Stimulated activated CD8-positive, alpha-beta memory T cell treated with anti-CD3 and anti-CD28 coated beads, Interleukin-15, amount 100 ng/mL, for 24 hours (primary cell): Measurements from ENCODE around the gene PACS1.
A peak's percentile ranks its signal among the peaks of the same experiment; 100 is the strongest.

Experiments used
- DNase-seq: peaks from one replicate; pipeline ENCODE4 v3.0.0-alpha.2; 2020; ENCODE audit warnings: low read depth

The PACS1 gene

DNA sequence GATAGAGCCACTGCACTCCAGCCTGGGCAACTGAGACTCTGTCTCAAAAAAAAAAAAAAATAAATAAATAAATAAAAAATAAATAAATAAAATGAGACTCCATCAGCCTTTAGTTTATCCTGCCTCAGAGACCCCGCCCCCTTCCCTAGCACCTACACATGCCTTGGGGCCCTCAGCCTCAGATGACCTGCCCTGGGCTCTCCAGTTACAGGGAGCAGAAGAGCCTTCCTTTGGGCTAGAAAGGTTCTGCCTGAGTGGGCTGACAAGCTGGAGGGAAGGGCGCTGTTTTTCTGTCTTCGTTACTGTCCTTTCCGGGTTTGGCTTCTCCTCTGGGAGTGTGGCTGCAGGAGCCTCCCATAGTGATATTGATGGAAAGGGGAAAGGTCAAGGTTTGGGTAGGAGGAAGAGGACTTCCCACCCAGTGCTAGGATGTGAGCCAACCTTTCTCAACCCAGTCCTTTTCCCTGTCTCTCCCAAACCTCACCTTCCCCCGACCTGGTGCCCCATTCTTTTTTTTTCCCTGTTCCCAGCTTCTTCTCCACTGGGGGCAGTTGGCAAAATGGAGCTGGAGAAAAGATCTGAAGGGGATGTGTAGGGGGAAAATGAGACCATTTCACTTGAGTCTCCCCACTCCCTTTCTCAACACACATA is 19.4 kb upstream of the PACS1 start:
- no peak for DNase-seq

DNA sequence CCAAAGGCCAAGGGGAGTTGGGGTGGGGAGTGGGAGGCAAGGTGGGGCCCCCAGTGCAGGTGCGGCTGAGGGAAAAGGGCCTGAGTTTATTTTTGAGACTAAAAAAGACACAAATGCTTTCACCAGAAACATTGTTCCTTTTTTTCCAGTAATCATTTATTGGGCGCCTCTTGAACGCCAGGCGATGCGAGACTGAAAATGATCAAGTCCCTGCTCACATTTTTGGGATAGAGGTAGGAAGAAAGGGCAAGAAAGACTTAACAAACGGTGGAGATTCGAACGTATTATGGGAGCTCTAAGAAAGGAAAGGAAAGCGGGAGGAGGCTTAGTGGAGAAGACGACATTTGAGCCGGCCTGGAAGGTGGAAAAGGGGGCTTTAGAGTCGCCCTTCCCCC is 18.7 kb upstream of the PACS1 start:
- no peak for DNase-seq

DNA sequence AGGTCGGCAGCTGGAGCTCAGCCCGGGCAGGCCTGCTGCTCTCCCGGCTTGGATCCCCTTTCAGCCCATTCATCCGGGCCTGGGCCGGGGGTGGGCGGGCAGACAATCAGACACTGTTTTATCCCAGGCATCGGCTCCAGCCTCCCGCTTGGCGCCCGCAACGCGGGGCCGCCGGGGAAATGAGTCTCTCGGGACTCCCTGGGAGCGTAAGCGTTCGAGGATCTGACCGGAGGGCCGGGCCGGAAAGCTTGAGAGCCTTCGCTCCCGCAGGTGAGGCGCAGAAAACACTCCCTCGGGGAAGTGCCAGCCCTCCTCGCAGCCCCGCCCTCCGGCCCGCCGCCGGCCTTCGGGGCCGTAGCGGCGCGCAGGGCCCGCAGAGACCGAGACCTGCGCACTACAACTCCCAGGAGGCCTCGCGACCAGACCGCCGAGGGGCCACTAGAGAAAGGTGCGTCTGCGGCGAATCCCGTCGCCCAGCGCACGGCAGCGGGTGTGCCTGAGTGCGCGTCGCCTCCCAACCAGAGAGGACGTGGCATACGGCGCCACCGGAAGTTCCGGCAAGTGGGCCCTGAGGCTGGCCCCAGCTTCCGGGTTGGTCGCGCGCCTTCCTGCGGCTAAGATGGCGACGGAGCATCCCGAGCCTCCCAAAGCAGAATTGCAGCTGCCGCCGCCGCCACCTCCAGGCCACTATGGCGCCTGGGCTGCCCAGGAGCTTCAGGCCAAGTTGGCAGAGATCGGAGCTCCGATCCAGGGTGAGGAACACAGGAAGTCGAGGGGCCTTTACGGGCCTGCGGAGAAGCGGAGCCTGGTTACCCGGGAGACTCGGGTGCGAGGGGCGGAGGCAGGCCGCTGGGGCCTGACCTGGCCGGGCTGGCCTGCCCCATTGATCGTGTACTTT is 18.1 kb upstream of the PACS1 start, which contains the start of gene SF3B2:
SF3B2 (plus strand) TSS at position 599 of the 898 bp plus-strand sequence; CDS start at position 620, 21 bp downstream.
- peak; percentile 82 for DNase-seq

DNA sequence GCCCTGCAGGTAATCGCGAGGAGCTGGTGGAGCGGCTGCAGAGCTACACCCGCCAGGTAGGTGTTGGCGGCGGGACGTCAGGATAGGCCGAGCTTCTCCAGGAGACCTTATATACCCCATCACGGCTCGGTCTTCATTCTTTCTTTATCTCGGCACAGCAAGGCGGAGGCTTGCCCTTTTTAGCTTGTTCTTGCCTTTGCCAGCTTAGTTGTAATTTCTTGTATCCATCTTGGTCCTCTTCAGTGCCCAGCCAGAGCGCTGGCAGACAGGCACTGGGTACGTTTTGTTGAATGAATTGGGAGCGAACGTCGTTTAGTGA is 17.4 kb upstream of the PACS1 start:
- DNase-seq = no peak

DNA sequence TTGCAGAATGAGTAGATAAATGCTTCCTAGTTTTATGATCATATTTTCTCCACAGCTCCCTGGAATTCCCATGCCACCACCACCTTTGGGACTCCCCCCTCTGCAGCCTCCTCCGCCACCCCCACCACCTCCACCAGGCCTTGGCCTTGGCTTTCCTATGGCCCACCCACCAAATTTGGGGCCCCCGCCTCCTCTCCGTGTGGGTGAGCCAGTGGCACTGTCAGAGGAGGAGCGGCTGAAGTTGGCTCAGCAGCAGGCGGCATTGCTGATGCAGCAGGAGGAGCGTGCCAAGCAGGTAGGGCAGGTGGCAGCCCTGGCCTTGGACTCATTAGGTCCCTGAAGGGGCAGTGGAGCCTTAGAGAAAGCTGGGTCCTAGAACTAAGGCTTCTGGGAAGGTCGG is 15.1 kb upstream of the PACS1 start:
- DNase-seq = no peak

DNA sequence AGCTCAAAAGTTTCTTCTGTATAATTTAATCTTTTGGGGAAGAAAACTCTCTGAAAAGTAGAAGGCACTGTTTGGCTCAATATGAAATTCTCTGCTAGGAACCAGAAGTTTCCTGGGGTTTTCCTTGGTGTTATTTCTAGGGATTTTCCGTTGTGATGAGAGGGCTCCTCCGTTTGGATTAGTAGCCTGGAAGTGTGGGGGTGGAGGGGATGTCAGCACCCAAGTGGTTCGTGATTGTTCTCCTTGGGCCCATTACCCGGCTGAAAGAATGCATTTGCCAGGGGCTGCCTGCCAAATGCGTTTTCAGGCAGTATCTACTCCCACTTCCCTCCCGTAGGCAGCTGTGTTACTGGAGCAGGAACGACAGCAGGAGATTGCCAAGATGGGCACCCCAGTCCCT is 13.6 kb upstream of the PACS1 start:
- no peak for DNase-seq

DNA sequence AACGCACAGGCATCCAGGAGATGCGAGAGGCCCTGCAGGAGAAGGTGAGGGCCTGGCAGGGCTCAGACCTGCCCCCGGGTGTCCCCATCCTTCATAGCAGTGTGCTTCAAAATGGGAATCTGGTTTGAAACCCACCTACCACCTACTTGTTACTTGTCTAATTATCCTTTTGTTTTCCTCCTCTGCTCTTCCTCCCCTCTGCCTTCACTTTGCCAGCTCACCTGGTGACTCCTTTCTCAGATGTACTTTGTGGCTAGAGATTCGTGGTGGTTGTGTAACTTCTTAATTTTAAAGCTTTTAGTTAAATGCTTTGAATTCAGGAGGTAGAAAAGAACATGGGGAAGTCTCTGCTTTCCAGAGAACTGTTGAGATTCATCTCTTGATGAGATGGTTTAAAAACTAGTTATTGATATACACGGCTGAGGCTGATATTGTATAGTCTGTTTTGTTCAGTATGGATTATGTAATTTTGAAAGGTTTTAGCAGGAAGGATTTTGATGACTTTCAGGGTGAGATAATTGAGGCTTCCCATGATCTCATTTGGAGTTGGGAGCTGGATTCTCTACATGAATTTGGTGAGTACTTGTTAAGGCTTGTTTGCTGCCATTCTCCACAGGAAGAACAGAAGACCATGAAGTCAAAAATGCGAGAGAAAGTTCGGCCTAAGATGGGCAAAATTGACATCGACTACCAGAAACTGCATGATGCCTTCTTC is 9.9 kb upstream of the PACS1 start:
- DNase-seq = no peak

DNA sequence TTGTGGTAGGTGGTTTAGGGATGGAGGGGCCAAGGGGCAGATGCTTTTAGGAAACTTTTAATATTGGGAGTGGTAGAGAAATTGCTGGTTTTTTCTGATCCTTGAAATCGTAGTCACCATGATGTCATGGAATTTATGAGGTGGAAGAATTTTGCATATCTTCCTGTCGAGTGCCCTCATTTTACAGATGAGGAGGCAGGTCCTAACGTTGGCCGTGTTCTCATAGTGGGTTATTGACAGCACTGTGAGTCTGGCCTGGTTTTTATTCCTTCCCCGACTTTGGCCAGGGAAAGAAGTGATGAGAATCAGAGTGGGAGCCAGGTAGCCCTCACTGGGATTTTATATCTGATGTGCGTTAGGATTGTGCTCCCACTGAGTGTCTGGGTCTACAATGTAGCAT is 8.8 kb upstream of the PACS1 start:
- DNase-seq = no peak

DNA sequence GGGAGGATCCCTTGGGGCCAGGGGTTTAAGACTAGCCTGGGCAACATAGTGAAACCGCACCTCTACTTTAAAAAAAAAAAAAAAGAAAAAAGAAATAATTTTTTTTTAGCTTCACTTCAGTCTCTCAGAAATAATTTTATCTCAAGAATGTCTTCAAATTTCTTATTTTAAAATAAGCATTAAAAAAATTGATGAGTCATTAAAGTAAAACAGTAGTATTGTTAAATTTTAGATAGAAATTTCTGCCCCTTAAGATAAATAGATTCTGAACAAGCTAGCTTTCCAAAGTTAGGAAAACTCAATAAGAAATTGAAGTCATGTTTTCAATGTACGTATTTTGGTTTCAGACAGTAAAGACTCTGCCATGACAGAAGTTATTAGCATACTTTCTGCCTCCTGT is 7.7 kb upstream of the PACS1 start:
- DNase-seq = no peak

DNA sequence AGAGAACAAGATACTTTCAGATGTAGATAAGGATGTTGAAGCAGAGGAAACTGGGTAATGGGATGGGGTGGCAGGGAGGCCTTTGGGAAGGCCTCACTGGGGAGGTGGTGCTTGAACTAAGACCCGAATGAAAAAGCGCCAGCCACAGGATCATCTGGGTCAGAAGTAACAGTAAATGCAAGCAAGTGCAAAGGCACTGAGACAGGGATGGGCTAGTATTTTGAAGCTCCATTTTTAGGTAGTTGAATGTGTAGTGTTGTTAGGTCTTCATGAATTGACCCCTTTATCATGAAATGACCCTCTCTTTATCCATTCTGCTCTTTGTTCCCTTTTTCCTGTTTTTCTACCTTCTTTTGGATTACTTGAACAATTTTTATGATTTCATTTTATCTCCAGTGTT is 6.2 kb upstream of the PACS1 start:
- no peak for DNase-seq

DNA sequence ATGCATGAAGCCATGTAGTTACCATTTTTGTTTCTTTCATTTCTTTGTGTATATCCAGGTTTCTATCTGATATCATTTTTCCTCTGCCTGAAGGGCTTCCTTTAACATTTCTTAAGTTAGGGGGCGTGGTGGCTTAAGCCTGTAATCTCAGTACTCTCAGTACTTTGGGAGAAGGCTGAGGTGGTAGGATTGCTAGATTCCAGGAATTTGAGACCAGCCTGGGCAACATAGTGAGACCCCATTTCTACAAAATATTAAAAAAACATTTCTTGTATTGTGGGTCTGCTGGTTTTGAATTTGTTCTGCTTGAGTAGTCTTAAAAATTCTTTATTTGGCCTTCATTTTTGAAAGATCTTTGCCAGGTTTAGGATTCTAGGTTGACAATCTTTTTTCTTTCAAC is 5.5 kb upstream of the PACS1 start:
- no peak for DNase-seq

DNA sequence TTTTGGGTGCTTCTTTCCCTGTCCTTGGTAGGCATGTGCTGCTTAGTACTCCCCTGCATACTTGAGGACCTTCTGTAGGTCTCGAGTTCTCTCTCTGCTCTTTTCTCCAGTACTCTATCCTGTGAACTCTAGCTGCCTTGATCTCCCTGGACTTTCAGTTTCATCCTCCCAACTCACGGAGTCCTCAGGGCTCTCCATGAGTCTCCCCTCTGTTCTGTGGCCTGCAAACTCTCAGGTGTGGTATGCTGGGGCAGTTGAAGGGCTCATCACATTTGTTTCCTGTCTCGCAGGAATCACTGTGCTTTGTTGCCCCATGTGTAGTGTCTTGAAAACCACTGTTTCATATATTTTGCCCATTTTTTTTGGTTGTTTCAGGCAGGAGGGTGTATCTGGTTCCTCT is 3.3 kb upstream of the PACS1 start:
- DNase-seq = no peak

DNA sequence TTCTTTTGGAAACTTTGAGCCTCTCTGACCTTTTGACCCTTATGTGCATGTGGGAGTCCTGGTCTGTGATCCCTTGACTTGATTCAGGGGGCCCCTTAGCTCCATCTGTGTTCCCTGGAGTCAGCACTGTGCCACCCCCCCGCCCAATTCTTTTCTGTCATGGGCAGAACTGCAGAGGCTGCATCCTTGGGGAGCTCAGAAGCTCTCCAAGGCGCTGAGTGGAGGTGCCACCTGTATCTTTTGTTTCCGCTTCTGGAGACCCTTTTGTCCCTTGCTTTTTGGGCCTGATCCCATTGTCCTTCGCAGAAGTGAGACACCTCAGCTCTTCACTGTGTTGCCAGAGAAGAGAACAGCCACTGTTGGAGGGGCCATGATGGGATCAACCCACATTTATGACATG is 2.4 kb upstream of the PACS1 start:
- DNase-seq = no peak

DNA sequence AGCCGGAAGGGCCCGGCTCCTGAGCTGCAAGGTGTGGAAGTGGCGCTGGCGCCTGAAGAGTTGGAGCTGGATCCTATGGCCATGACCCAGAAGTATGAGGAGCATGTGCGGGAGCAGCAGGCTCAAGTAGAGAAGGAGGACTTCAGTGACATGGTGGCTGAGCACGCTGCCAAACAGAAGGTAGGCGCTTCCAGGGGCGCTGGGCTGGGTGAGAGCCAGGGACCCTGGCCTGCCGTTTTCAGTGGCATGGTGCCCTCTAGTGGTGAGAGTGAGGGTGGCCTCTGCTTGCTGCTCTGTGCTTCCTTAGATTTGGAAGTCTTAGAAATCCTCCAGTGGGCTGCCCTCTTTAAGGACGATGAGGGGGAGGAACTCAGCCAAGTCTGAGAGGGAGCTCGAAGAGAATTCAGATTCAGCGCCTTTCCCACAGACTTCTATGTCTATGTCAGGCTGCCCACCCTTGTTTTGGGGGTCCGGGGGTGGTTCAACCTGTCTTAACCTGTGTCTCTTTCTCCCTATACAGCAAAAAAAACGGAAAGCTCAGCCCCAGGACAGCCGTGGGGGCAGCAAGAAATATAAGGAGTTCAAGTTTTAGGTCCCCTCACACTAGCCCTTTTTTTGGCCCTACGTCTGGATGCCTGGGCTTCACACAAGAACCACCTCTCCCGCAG is 1.8 kb upstream of the PACS1 start:
- peak; percentile 42 for DNase-seq

DNA sequence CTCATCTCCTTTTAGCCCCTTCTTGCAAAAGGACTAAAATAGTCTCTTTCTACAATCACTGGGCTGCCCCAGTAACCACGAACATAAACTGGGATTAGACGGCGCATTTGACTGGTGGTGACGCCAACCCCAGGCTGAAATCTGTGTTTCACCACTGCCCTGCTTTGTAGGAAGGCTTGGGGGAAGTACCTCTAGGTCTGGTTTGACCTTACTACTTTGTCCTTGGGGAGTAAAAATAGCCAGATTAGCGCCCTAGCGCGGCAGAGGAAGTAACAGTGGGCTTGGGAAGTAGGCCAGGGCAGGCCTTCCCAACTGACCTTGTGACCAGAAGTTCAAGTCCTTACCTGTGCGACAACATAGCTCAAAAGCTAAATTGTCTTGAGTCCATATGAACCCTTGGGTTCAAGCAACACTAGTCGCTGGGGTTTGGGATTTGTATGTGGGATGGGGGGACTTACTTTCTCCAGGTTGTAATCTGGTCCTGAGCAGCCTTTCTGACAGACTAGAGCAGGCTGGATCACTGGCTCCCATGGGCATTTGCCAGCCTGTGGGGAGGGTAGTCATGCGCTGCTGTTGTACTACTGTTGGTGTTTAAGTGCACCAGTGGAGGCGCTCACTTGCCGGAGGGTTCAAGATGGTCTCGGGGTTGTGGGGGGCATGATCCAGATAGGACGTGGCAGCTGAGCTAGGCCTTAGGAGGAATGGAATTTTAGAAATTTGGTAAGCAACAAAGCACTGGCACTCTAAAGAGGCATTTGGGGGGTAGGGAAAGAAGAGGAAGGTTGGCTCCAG is 953 bp upstream of the PACS1 start:
- no peak for DNase-seq

DNA sequence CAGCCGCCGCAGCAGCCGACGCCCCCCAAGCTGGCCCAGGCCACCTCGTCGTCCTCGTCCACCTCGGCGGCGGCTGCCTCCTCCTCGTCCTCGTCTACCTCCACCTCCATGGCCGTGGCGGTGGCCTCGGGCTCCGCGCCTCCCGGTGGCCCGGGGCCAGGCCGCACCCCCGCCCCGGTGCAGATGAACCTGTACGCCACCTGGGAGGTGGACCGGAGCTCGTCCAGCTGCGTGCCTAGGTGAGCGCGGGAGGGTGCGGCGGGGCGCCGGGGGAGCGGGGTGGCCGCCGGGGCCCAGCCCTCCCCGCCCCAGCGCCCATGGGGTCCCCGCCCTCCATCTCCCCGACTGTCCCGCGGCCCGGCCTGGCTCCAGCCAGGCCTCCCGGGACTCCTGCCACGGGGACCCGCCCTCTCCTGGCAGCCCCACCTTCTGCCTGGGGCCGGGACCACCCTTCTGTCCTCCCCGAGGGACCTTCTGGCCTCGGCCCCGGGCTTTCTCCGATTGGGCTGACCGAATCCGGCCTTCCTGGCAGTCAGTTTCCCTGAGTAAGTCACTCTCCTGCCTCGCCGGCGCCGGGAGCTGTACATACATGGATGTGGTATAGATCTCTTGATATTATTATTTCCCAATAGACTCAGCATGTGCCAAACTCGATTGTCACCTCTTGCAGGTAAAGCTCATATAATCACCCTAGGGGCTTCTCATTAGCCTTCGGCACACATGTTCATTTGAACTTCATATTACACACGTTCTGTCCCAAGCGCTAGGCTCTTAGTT is 720 bp downstream of the PACS1 start:
- DNase-seq = no peak

DNA sequence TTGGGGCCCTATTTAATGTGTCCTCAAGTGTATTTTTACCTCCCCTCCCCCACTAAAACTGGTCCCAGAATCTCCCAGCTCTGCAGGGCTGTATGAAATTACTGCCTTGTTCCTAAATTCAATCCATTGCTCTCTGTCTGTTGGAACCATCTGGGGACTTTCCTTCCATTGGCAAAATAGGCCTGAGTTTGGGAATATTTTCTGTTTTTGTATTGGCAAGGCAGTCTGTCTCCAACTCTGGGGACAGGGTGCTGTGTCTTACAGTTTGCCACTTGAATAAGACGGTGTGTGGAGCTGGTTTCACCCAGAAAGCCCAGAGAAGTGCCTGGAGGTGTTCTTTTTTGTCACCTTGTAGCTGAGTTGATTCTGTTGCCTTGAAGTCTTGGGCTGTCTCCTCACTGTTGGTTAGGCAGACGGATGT is 1.3 kb downstream of the PACS1 start:
- DNase-seq = no peak

DNA sequence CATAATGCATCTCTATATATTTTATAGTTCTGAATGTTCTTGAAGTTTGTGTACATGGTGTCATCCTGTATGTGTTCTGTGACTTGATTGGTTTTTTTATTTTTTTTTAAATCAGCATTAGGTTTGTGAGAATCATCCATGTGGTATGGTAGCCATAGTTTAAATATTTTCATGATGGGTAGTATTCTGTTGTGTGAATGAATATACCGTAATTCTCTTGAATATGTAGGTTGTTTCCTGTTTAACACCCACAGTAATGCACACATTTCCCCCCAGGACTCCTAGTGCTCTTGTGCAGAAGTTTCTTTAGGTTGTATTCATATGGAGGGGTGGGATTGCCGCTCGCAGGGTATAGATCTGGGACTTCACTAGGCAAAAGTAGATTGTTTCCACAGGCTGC is 2.0 kb downstream of the PACS1 start:
- DNase-seq = no peak

DNA sequence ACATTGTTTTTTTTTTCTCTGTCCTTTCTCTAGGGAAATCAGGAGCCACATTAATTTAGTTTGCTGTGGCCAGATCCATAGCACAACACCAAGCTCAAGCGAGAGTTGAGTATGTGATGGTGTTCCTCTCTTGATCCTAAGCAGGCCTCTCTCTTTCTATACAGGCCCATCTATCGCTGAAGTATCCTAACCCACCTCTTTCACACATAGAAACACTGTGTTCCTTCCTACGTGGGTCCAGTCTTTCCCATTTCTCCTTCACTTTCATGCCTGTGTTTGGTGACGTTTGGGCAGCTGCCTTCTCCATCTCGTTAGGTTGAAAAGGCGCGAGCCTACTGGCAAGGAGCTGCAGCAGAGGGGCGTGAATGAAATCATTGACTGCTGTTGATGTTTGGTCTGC is 2.4 kb downstream of the PACS1 start:
- DNase-seq = no peak

DNA sequence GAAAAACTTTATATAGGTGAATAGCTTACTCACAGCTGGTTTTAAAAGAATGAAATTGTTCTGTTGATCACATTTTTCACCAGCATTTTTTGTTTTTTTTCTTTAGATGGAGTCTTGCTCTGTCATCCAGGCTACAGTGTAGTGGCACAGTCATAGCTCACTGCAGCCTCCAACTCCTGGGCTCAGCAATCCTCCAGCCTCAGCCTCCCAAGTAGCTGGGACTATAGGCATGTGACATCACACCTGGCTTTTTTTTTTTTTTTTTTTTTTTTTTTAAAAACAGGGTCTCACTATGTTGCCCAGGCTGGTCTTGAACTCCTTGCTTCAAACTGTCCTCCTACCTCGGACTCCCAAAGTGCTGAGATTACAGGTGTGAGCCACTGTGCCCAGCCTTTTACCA is 3.6 kb downstream of the PACS1 start:
- DNase-seq = no peak

DNA sequence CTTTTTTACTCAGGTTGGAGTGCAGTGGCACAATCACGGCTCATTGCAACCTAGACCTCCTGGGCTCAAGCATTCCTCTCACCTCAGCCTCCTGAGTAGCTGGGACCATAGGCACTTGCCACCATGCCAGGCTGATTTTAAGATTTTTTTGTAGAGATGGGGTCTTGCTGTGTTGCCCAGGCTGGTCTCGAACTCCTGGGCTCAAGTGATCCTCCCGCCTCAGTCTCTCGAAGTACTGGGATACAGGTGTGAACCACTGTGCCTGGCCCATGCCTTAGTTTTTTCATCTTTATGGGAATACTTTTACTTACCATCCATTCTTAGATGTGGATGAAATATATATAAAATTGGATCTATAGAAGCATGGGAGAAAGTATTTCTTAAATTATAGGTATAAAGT is 5.2 kb downstream of the PACS1 start:
- DNase-seq = no peak
